DOHH2 (cell line): Measurements from ENCODE around the gene USP49.

Experiments
- H3F3A ChIP-seq: fragments of 200-600 bp; sonication (generic), shearing (Covaris generic); 2 replicates; pipeline ENCODE4 v1.6.0; 2016; ENCODE audit warnings: antibody characterized with exemption, mild to moderate bottlenecking; ENCODE audit not compliant: control insufficient read depth, insufficient read depth
- H3K27ac ChIP-seq: fragments of 200-600 bp; sonication (generic); 2 replicates; pipeline ENCODE4 v1.5.1; 2014; ENCODE audit warnings: low read depth, mild to moderate bottlenecking, low read length, moderate library complexity
- H3K27me3 ChIP-seq: fragments of 200-600 bp; sonication (generic); 2 replicates; pipeline ENCODE4 v1.6.1; 2014; ENCODE audit warnings: mild to moderate bottlenecking, low read length, mixed read lengths; ENCODE audit not compliant: control insufficient read depth
- H3K36me3 ChIP-seq: fragments of 200-600 bp; sonication (generic); 2 replicates; pipeline ENCODE4 v1.6.1; 2014; ENCODE audit warnings: mild to moderate bottlenecking, low read length, moderate library complexity, mixed read lengths; ENCODE audit not compliant: control insufficient read depth
- H3K4me1 ChIP-seq: fragments of 200-600 bp; sonication (generic); 2 replicates; pipeline ENCODE4 v1.6.1; 2014; ENCODE audit warnings: mild to moderate bottlenecking, low read length, mixed read lengths; ENCODE audit not compliant: control insufficient read depth
- H3K4me2 ChIP-seq: fragments of 200-600 bp; sonication (generic); 2 replicates; pipeline ENCODE4 v1.6.0; 2014; ENCODE audit warnings: mild to moderate bottlenecking, low read length, moderate library complexity
- H3K4me3 ChIP-seq: fragments of 200-600 bp; sonication (generic); 2 replicates; pipeline ENCODE4 v1.5.1; 2014; ENCODE audit warnings: mild to moderate bottlenecking, low read length, mixed read lengths
- H3K79me2 ChIP-seq: fragments of 200-600 bp; sonication (generic); 2 replicates; pipeline ENCODE4 v1.6.1; 2014; ENCODE audit warnings: mild to moderate bottlenecking, low read length, mixed read lengths; ENCODE audit not compliant: control insufficient read depth
- H3K9me2 ChIP-seq: fragments of 200-600 bp; sonication (generic); replicated peaks from 2 replicates; pipeline ENCODE4 v1.6.1; 2014; ENCODE audit warnings: mild to moderate bottlenecking, low read length, mixed read lengths; ENCODE audit not compliant: control insufficient read depth
- H3K9me3 ChIP-seq: fragments of 200-600 bp; sonication (generic); 2 replicates; pipeline ENCODE4 v1.6.1; 2014; ENCODE audit warnings: antibody characterized with exemption, low read length, mixed read lengths; ENCODE audit not compliant: control insufficient read depth, insufficient read depth
- H4K20me1 ChIP-seq: fragments of 200-600 bp; sonication (generic); 2 replicates; pipeline ENCODE4 v1.6.0; 2014; ENCODE audit warnings: low read depth, mild to moderate bottlenecking, antibody characterized with exemption, low read length, moderate library complexity; ENCODE audit not compliant: control insufficient read depth, insufficient read depth
- EZH2phosphoT487 ChIP-seq: fragments of 200-600 bp; sonication (generic); IDR thresholded peaks from 2 replicates; pipeline ENCODE4 v1.6.1; 2017; ENCODE audit warnings: borderline replicate concordance, mild to moderate bottlenecking, antibody characterized with exemption, low read length, moderate library complexity, mixed read lengths
- TF ChIP-seq, protein P1 (sequence below): fragments of 200-600 bp; sonication (generic); IDR thresholded peaks from one replicate; pipeline ENCODE4 v1.5.1; 2014; ENCODE audit warnings: antibody characterized with exemption, mild to moderate bottlenecking, low read depth, low read length; ENCODE audit not compliant: poor library complexity, severe bottlenecking

The USP49 gene

DNA sequence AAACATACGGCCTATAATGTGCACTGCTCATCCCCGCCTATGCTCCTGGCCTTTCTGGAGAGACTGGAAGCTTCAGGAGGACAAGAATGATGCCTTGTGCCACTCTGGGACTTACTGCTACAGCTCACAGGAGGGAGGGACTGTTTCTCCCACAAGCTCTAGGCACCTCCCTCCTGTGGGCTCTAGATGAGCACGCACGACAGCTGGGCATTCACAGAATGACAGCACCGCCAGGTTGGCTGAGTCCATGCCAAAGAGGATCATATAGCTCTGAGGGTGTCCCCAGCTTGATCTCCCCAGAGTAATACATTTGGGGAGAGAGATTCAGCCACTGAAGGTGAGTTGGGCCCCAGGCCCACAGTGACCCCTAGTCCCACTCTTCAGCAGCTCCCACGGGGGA, 137.9 kb downstream of the USP49 start:
- Histone ChIP-seq H3K9me2 (no peaks in the 10 kb centered on the region), H3K36me3 (no peaks in the 10 kb centered on the region), H4K20me1 (no peaks in the 10 kb centered on the region), H3F3A (no peaks in the 10 kb centered on the region), H3K9me3 (no peaks in the 10 kb centered on the region), H3K4me3 (no peak overlapping the region), H3K4me2 (no peak overlapping the region), H3K79me2 (no peaks in the 10 kb centered on the region), H3K27ac (no peak overlapping the region), H3K4me1 (no peaks in the 10 kb centered on the region), H3K27me3 (peaks cover 20% of the 10 kb centered on the region)
- TF ChIP-seq EZH2phosphoT487, result no peak
- TF ChIP-seq, protein P1, sequence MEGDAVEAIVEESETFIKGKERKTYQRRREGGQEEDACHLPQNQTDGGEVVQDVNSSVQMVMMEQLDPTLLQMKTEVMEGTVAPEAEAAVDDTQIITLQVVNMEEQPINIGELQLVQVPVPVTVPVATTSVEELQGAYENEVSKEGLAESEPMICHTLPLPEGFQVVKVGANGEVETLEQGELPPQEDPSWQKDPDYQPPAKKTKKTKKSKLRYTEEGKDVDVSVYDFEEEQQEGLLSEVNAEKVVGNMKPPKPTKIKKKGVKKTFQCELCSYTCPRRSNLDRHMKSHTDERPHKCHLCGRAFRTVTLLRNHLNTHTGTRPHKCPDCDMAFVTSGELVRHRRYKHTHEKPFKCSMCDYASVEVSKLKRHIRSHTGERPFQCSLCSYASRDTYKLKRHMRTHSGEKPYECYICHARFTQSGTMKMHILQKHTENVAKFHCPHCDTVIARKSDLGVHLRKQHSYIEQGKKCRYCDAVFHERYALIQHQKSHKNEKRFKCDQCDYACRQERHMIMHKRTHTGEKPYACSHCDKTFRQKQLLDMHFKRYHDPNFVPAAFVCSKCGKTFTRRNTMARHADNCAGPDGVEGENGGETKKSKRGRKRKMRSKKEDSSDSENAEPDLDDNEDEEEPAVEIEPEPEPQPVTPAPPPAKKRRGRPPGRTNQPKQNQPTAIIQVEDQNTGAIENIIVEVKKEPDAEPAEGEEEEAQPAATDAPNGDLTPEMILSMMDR, result no peak

DNA sequence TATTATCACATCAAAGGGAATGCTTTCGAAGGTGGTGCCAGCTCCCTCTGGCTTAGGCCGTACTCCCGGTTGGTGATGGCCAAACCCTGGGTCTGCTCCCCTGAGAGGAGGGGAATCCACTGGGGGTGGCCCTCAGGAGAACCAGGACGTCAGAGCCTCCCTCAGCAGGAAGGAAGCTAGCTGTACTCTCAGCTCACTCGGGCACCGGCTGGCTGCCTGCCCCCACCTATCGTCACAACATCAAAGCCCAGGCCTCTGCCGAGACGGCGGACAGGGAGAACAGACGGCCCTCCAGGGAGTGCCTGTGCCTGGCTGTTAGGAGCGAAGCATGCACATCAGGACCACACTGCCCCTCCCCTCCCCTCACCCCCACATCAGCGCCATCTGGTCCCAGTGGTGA, 138.8 kb downstream of the USP49 start:
- Histone ChIP-seq H3K9me2 (no peaks in the 10 kb centered on the region), H3K9me3 (no peaks in the 10 kb centered on the region), H3K4me3 (no peak overlapping the region), H3K79me2 (no peaks in the 10 kb centered on the region), H3K4me2 (no peak overlapping the region), H4K20me1 (no peaks in the 10 kb centered on the region), H3K36me3 (no peaks in the 10 kb centered on the region), H3F3A (no peaks in the 10 kb centered on the region), H3K27me3 (peaks cover 20% of the 10 kb centered on the region), H3K4me1 (no peaks in the 10 kb centered on the region), H3K27ac (no peak overlapping the region)
- TF ChIP-seq, protein P1, result no peak
- no peak for TF ChIP-seq EZH2phosphoT487

- no peak overlapping the region for H3K4me3 ChIP-seq
- no peaks in the 10 kb centered on the region for H3K4me1 ChIP-seq
- H3K27ac ChIP-seq, result no peak overlapping the region
- H3K27me3 ChIP-seq, result peaks cover 20% of the 10 kb centered on the region
- H3K9me3 ChIP-seq, result no peaks in the 10 kb centered on the region
- TF ChIP-seq, protein P1, result no peak
- no peak for TF ChIP-seq EZH2phosphoT487
- H4K20me1 ChIP-seq, result no peaks in the 10 kb centered on the region
- H3K9me2 ChIP-seq, result no peaks in the 10 kb centered on the region
- H3K4me2 ChIP-seq, result no peak overlapping the region
- H3F3A ChIP-seq, result no peaks in the 10 kb centered on the region
- H3K36me3 ChIP-seq, result no peaks in the 10 kb centered on the region
- no peaks in the 10 kb centered on the region for H3K79me2 ChIP-seq
Observed at GRCh38 chr6:41755895-41756294, 139.3 kb downstream of the USP49 start.

DNA sequence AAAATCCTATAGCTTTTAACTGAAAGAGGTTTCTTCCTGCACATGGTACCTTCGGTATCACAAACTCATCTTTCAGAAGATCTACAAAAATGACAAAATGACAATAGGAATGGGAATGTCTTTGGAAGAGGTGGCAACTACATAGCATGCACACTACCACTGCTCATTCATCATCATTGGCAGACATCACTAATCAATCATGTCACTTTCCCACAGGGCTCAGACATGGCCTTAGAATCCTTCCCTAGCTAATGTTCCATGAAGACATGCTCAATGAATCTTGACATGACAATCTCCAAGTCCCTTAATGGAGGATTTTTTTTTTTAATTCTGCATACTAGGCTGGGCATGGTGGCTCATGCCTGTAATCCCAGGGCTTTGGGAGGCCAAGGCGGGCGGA, 144.8 kb downstream of the USP49 start:
- H3K79me2 ChIP-seq, result no peaks in the 10 kb centered on the region
- no peaks in the 10 kb centered on the region for H3K9me3 ChIP-seq
- H4K20me1 ChIP-seq, result no peaks in the 10 kb centered on the region
- H3K9me2 ChIP-seq, result no peaks in the 10 kb centered on the region
- H3K36me3 ChIP-seq, result no peaks in the 10 kb centered on the region
- TF ChIP-seq EZH2phosphoT487, result no peak
- TF ChIP-seq, protein P1, result no peak
- no peak overlapping the region for H3K27ac ChIP-seq
- H3F3A ChIP-seq, result no peaks in the 10 kb centered on the region
- no peak overlapping the region for H3K4me2 ChIP-seq
- no peaks in the 10 kb centered on the region for H3K4me1 ChIP-seq
- H3K27me3 ChIP-seq, result peaks cover 15% of the 10 kb centered on the region; the same call in 1 of the 2 replicates
- no peak overlapping the region for H3K4me3 ChIP-seq
